Daoy (cell line): ENCODE data around the gene KCNJ3. TPM values are rescaled to one million over a fixed set of nuclear protein-coding genes. Genes with fewer than 3 reads are reported as not detected.
"Not testable (repeated sequence)": the region's sequence is repeated elsewhere in the genome, so short reads cannot be mapped to it uniquely, and the experiment has no call there.

Experiments
- DNase-seq: peaks from one replicate; pipeline ENCODE4 v3.0.0-alpha.2; 2015; ENCODE audit warnings: low read depth
- total RNA-seq: library from RNA; depleted of rRNA; stranded (reverse); fragments of >200 nt; shearing (Covaris generic); gene quantifications from 2 replicates; pipeline ENCODE4 v1.2.3, GENCODE V29; 2014

The KCNJ3 gene
- total RNA-seq, 1 experiment from 2014 or later = not detected

DNA sequence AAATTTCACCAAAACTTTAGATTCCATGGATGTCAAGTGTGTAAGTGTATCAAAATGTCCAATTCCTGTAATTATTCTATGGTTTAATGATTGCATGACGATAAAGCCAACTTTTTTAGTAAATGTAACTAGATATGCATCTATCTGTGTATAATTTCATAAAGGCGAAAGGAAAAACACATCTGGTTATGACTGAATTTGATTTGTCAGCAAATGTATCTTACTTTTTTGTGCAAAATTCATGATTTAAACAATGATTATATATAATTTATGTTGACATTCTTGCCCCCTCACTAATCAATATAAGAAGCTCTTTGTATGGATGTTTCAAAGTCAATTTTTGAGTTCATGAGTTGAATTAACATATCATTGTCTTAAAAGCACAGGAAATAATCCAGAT is 138.5 kb downstream of the KCNJ3 start:
- no peak for DNase-seq

DNA sequence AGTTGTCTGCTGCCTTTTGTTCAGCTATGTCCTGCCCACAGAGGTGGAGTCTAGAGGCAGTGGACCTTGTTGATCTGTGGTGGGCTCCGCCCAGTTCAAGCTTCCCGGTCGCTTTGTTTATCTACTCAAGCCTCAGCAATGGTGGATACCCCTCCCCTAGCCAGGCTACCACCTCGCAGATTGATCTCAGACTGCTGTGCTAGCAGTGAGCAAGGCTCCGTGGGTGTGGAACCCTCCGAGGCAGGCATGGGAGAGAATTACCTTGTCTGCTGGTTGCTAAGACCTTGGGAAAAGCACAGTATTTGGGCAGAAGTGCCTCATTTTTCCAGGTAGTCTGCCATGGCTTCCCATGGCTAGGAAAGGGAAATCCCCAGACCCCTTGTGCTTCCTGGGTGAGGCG is 146.0 kb downstream of the KCNJ3 start:
- no peak for DNase-seq

DNA sequence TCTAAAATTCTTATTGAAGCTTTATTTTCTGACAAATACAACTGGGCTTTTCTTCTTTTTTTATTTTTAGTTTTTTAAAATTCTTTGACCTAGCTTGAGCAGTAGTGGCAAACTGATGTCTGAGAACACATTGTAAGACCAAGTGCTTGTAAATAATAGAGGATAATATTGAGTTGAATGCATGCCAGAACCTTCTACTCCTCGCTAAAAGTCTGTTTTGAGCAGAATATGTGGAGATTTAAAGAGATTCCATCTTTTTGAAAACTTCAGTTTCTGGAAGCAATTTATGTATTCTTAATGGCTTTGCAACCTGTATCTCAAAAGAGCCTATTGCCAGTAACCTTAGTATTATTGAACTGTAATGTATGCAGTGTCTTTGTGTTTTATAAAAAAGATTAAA is 148.3 kb downstream of the KCNJ3 start:
- no peak for DNase-seq

DNA sequence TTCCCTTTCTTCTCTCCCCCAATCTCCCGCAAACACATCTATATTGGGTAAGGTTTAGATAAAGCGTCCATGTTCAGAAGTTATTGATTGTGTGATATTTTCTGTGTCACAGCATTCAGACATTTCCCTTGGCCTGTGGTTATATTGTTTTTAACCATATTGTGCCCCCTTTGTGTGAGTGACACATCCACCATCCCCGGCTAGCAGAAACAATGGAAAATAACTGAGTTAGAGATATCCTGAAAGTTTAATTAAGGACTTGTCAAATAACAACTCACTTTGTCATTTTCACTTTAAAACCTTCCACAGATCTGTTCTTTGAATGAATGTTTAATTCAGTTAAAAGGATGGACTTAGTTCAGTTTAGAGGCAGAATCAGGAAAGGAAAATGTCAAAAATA is 151.0 kb downstream of the KCNJ3 start:
- DNase-seq = no peak

DNA sequence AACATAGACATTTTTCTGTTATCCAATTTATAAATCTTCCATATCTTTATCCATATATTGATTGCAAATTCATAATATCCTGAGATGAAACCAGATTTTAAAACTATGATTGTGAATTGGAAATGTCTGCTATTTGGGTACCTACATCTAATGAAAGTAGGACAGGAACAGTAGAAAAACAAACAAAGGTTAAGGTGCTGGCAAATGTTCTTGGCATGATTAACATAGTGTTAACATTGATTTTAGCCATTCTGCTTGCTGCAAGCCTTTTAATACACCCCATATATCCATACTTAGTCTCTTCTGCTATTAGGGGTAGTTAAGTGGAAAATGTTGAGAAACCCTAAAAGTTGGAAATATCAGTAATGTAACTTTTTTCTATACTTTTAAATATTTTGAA is 152.0 kb downstream of the KCNJ3 start:
- no peak for DNase-seq

DNA sequence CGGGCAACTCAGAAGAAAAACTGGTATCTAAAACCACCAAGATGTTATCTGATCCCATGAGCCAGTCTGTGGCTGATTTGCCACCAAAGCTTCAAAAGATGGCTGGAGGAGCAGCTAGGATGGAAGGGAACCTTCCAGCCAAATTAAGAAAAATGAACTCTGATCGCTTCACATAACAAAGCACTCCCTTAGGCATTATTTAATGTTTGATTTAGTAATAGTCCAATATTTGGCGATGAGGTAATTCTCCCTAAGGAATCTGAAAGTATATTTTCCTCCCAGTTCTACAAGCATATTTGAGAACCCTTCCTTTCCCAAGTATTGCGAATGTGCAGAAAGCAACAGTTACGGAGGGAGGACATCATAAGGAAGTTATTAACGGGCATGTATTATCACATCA is 156.6 kb downstream of the KCNJ3 start:
- no peak for DNase-seq

DNA sequence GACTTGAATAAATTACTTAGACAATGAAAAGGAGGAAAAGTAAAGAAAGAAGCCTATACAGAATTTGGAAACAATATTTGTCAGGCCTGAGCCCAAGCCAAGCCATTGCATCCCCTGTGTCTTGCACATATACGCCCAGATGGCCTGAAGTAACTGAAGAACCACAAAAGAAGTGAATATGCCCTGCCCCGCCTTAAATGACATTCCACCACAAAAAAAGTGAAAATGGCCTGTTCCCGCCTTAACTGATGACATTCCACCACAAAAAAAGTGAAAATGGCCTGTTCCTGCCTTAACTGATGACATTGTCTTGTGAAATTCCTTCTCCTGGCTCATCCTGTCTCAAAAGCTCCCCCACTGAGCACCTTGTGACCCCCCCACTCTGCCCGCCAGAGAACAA is 168.7 kb downstream of the KCNJ3 start:
- DNase-seq = not testable (repeated sequence)

DNA sequence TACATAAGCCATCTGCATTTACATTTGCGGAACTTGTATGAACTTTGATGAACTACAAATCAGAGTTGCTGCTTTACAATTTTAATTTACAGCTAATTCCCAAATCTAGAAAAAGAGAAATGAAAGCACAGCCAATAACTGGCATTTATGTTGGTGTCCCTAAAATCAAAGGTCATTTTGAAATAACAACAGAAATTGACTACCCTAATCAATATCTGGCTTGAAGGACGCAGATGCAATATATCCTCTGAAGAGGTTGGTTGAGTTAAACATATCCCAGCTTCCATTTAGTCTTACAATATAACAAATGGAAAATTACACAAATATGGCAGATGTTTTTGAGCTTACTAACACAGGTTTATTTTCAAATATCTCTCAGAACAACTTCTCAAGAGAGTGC is 177.5 kb downstream of the KCNJ3 start:
- no peak for DNase-seq

DNA sequence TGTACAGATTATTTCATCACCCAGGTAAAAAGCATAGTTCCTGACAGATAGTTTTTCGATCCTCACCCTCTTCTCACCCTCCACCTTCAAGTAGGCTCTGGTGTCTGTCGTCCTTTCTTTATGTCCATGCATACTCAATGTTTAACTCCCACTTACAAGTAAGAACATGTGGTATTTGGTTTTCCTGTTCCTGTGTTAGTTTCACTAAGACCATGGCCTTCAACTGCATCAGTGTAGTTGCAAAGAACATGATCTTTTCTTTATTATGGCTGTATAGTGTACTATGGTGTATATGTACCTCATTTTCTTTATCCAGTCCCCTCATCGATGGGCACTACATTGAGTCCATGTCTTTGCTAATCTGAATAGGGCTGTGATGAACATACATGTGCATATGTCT is 184.2 kb downstream of the KCNJ3 start:
- no peak for DNase-seq

DNA sequence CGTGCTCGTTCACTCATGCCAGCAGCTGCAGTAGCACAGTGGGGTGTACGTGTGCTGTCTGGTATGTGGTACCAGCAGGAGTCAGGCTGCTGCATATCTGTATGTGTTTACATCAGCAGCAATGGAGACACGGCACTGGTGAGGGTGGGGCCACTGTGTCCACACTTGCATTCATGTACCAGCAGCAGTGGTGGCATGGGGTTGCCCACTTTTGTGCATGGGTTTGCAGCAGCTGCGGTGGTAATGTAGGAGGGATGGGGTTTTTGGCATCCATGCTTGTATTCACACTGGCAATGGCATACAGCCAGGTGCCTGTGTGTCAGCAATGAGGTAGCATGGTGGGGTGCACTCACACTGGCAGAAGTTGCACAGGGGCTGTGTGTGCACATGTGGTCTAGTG is 187.8 kb downstream of the KCNJ3 start:
- no peak for DNase-seq

DNA sequence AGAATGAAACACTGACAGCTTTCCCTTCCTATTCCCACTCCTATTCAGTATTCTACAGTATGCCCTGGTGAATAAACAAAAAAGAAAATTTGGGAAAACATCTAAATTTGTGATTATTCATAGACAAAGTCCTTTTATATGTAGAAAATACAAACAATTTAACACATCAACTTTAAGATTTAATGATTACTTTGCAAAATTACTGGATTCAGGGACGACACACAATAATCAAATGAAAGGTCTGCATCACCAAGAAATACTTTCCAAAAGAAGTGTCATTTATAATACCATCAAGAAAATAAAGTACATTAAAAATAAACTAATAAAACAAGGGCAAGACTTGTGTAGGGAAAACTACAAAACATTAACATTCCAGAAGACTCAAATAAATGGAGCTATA is 199.8 kb downstream of the KCNJ3 start:
- DNase-seq = no peak

DNA sequence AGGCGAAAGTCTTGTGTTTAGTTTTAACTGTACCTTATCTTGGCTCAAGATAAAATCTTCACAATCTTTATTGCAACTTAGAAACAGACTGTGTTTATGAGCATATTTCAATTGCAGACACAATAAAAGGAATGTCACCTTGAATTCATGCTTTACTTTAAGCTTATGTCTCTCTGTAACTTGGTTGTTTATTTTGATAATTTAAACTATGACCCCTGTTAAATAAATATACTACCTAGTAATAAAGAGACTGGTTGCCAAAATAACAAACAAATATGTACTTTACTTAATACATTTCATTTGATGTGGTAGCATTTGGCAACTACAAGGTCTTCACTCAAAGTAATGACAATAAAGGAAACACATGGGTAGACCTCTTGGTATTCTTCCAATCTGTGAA is 202.6 kb downstream of the KCNJ3 start:
- no peak for DNase-seq
